ENCODE results near the gene MRPL44.

DNA sequence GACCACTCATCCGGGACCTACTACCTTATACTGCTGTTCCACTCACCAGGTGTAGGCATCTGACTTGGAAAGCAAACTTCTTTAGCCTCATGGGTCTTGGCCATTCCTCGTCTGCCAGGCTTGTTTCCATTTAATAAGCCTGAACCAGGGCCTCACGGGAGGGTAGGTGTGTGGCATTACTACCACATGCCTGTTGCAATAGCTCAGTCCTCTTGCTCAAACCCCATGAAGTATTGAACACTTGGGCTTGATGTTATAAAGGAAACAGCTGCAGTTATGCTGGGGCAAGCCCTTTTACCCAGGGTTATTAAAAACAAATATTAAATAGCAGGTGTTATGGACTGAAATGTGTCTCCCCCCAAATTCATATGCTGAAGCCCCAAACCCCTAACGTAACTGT, 21.2 kb downstream of the MRPL44 start:
- no peak for TF ChIP-seq EZH2phosphoT487 (IDR thresholded peaks at IDR 0.05; ENCODE audit: insufficient read depth, low read depth)
- no peak for TF ChIP-seq EZH2 (IDR thresholded peaks at IDR 0.05; ENCODE audit: insufficient read depth, poor library complexity, severe bottlenecking)
